H1 (cell line): ENCODE measurements around the gene MYO9B. TPM values are rescaled to one million over a fixed set of nuclear protein-coding genes. Genes with fewer than 3 reads are reported as not detected.
A peak's percentile ranks its signal among the peaks of the same experiment; 100 is the strongest.

Source experiments
- CTCF ChIA-PET: fragments of 300-600 bp; sonication (Branson Sonifier 250); formaldehyde crosslinking; loops from one replicate; lab custom pipeline; 2021; ENCODE audit not compliant: partially characterized antibody; lab: Charles Lee
- POLR2A ChIA-PET: fragments of 300-600 bp; sonication (Branson Sonifier 250); formaldehyde crosslinking; loops from one replicate; lab custom pipeline; 2021; ENCODE audit warnings: inconsistent platforms; ENCODE audit not compliant: partially characterized antibody; lab: Charles Lee
- DNase-seq, 2 experiments: peaks; one replicate each; pipeline versions ENCODE4 v3.0.0 to v3.0.0-alpha.2; 2010 to 2022; ENCODE audit warnings: low spot score in 2 of 2, low read depth in 1 of 2, mixed read lengths in 1 of 2
- FAIRE-seq: peaks from 2 replicates; lab custom pipeline; 2011; peaks lifted over from hg19 to GRCh38; lab: Jason Lieb, UNC
- H2AFZ ChIP-seq: 2 replicates; pipeline ENCODE4 v1.8.1; 2012; ENCODE audit warnings: low read length, inconsistent platforms
- H2AK5ac ChIP-seq: 2 replicates; pipeline ENCODE4 v1.6.1; 2013; ENCODE audit warnings: low read depth, low read length
- H2BK120ac ChIP-seq: replicated peaks from 2 replicates; pipeline ENCODE3; 2013; ENCODE audit warnings: low read depth, low read length, inconsistent platforms
- H2BK12ac ChIP-seq: 2 replicates; pipeline ENCODE4 v1.6.1; 2013; ENCODE audit warnings: low read depth, low read length
- H2BK15ac ChIP-seq: 2 replicates; pipeline ENCODE4 v1.6.1; 2013; ENCODE audit warnings: low read length
- H2BK20ac ChIP-seq: 2 replicates; pipeline ENCODE4 v1.6.1; 2013; ENCODE audit warnings: low read length
- H2BK5ac ChIP-seq: 2 replicates; pipeline ENCODE4 v1.6.1; 2013; ENCODE audit warnings: low read depth, low read length
- H3K14ac ChIP-seq: 2 replicates; pipeline ENCODE4 v1.6.1; 2013; ENCODE audit warnings: inconsistent platforms; ENCODE audit not compliant: insufficient read length
- H3K18ac ChIP-seq: 2 replicates; pipeline ENCODE4 v1.6.1; 2013; ENCODE audit warnings: low read length; ENCODE audit errors: extremely low read depth
- H3K23ac ChIP-seq: 2 replicates; pipeline ENCODE4 v1.6.1; 2013; ENCODE audit warnings: inconsistent platforms; ENCODE audit not compliant: insufficient read length
- H3K23me2 ChIP-seq: 2 replicates; pipeline ENCODE4 v1.6.1; 2013; ENCODE audit warnings: low read depth, low read length
- H3K27ac ChIP-seq: 2 replicates; pipeline ENCODE4 v1.6.1; 2011; ENCODE audit warnings: low read depth, low read length, inconsistent platforms
- H3K27me3 ChIP-seq, 4 experiments: replicated peaks in 1 of 4; 1 replicate in 1 of 4; 2 replicates in 3 of 4; pipeline versions ENCODE4 v1.6.1 to v1.8.1; 2011 to 2013; ENCODE audit warnings: low read length in 3 of 4, mild to moderate bottlenecking in 3 of 4, inconsistent platforms in 2 of 4, mixed read lengths in 2 of 4, moderate library complexity in 1 of 4; ENCODE audit not compliant: control insufficient read depth in 3 of 4, insufficient read depth in 3 of 4; ENCODE audit errors: extremely low read depth in 1 of 4
- H3K36me3 ChIP-seq, 4 experiments: 2 replicates each; pipeline versions ENCODE4 v1.6.1 to v1.8.1; 2011 to 2013; ENCODE audit warnings: mild to moderate bottlenecking in 4 of 4, low read length in 3 of 4, moderate library complexity in 2 of 4, control low read depth in 1 of 4, inconsistent platforms in 1 of 4; ENCODE audit not compliant: insufficient read depth in 4 of 4, control insufficient read depth in 2 of 4
- H3K4ac ChIP-seq: replicated peaks from 2 replicates; pipeline ENCODE3; 2013; ENCODE audit warnings: low read length, low read depth, mixed read lengths, inconsistent platforms; ENCODE audit not compliant: insufficient read length
- H3K4me1 ChIP-seq, 4 experiments: replicated peaks in 1 of 4; 1 replicate in 1 of 4; 2 replicates in 3 of 4; pipeline versions ENCODE4 v1.6.1 to v1.8.1; 2011 to 2013; ENCODE audit warnings: low read length in 3 of 4, inconsistent platforms in 2 of 4, mixed read lengths in 1 of 4; ENCODE audit not compliant: insufficient read depth in 4 of 4, control insufficient read depth in 3 of 4
- H3K4me2 ChIP-seq, 2 experiments: 2 replicates each; pipeline versions ENCODE4 v1.6.1 to v1.8.1; 2011 to 2013; ENCODE audit warnings: low read depth in 2 of 2, low read length in 2 of 2, control low read depth in 1 of 2, inconsistent platforms in 1 of 2, mild to moderate bottlenecking in 1 of 2; ENCODE audit not compliant: insufficient read depth in 1 of 2
- H3K4me3 ChIP-seq, 4 experiments: fragments of 200-600, 300-600 bp in 1 of 4; sonication (generic), shearing (Covaris generic), sonication (Bioruptor Twin) in 1 of 4; 2 replicates each; pipeline versions ENCODE4 v1.5.1 to v1.8.1; 2011 to 2016; ENCODE audit warnings: low read length in 4 of 4, low read depth in 3 of 4, control low read depth in 2 of 4, inconsistent platforms in 2 of 4, mild to moderate bottlenecking in 2 of 4, mixed read lengths in 1 of 4, moderate library complexity in 1 of 4; ENCODE audit not compliant: insufficient read depth in 2 of 4; ENCODE audit errors: extremely low read depth in 1 of 4
- H3K56ac ChIP-seq: replicated peaks from 2 replicates; pipeline ENCODE3; 2013; ENCODE audit warnings: low read depth, mild to moderate bottlenecking, mixed read lengths, low read length, inconsistent platforms; ENCODE audit not compliant: insufficient read length
- H3K79me1 ChIP-seq: 2 replicates; pipeline ENCODE4 v1.6.1; 2013; ENCODE audit warnings: low read depth, low read length, control low read depth
- H3K79me2 ChIP-seq, 2 experiments: 2 replicates each; pipeline versions ENCODE4 v1.6.1 to v1.8.1; 2012 to 2013; ENCODE audit warnings: low read length in 2 of 2, mild to moderate bottlenecking in 2 of 2, inconsistent platforms in 1 of 2; ENCODE audit not compliant: insufficient read depth in 2 of 2, control insufficient read depth in 1 of 2
- H3K9ac ChIP-seq, 4 experiments: replicated peaks in 1 of 4; 1 replicate in 1 of 4; 2 replicates in 3 of 4; pipeline versions ENCODE4 v1.6.1 to v1.8.1; 2011 to 2013; ENCODE audit warnings: low read depth in 3 of 4, low read length in 3 of 4, control low read depth in 2 of 4, mild to moderate bottlenecking in 2 of 4, moderate library complexity in 2 of 4, inconsistent platforms in 1 of 4; ENCODE audit errors: extremely low read depth in 1 of 4
- H3K9me3 ChIP-seq, 2 experiments: 2 replicates each; pipeline versions ENCODE4 v1.6.1 to v1.8.1; 2012 to 2013; ENCODE audit warnings: mild to moderate bottlenecking in 2 of 2, moderate library complexity in 2 of 2, control low read depth in 1 of 2, inconsistent platforms in 1 of 2, low read depth in 1 of 2, low read length in 1 of 2, mixed read lengths in 1 of 2; ENCODE audit not compliant: insufficient read depth in 2 of 2
- H4K20me1 ChIP-seq, 2 experiments: replicated peaks in 1 of 2; 2 replicates each; pipeline versions ENCODE3 to v1.8.1; 2011 to 2013; ENCODE audit warnings: inconsistent platforms in 2 of 2, low read length in 2 of 2, mild to moderate bottlenecking in 1 of 2; ENCODE audit not compliant: insufficient read depth in 2 of 2, control insufficient read depth in 1 of 2
- H4K5ac ChIP-seq: 2 replicates; pipeline ENCODE4 v1.6.1; 2013; ENCODE audit warnings: low read length, low read depth, mixed read lengths, inconsistent platforms; ENCODE audit not compliant: insufficient read length
- H4K8ac ChIP-seq: 2 replicates; pipeline ENCODE4 v1.8.0; 2013; ENCODE audit warnings: mild to moderate bottlenecking, moderate library complexity, low read length, inconsistent platforms; ENCODE audit not compliant: insufficient read depth; ENCODE audit errors: extremely low read depth
- H4K91ac ChIP-seq: replicated peaks from 2 replicates; pipeline ENCODE3; 2013; ENCODE audit warnings: low read length, mixed read lengths, inconsistent platforms; ENCODE audit not compliant: insufficient read length
- ASH2L ChIP-seq: fragments of 200-600, 300-600 bp; sonication (generic); IDR thresholded peaks from one replicate; pipeline ENCODE4 v1.7.1; 2017; ENCODE audit warnings: low read length
- CBX5 ChIP-seq: fragments of 300-800, 300-1000 bp; sonication (generic); IDR thresholded peaks from 2 replicates; pipeline ENCODE4 v1.7.1; 2016; ENCODE audit warnings: antibody characterized with exemption, low read length, low read depth
- HDAC2 ChIP-seq, 2 experiments: fragments of 300-600 bp in 1 of 2; sonication (generic) in 1 of 2; IDR thresholded peaks; 2 replicates each; pipeline ENCODE4 v1.6.1; 2011 to 2012; ENCODE audit warnings: low read depth in 2 of 2, low read length in 2 of 2, mild to moderate bottlenecking in 2 of 2, moderate library complexity in 2 of 2, borderline replicate concordance in 1 of 2, inconsistent platforms in 1 of 2
- KDM4A ChIP-seq: IDR thresholded peaks from one replicate; pipeline ENCODE4 v1.7.1; 2012; ENCODE audit warnings: low read depth, mild to moderate bottlenecking, moderate library complexity, low read length, inconsistent platforms; ENCODE audit not compliant: severe bottlenecking
- RNF2 ChIP-seq: fragments of 200-900, 300-1000 bp; sonication (generic); IDR thresholded peaks from 2 replicates; pipeline ENCODE4 v1.7.1; 2016; ENCODE audit warnings: borderline replicate concordance, low read depth, mild to moderate bottlenecking, antibody characterized with exemption, low read length; ENCODE audit not compliant: poor library complexity, severe bottlenecking; ENCODE audit errors: missing control alignments
- SAP30 ChIP-seq: fragments of 300-600 bp; sonication (generic); IDR thresholded peaks from 2 replicates; pipeline ENCODE4 v1.7.1; 2012; ENCODE audit warnings: low read length, moderate library complexity, mild to moderate bottlenecking, inconsistent platforms; ENCODE audit not compliant: insufficient read depth, insufficient replicate concordance
- TAF7 ChIP-seq: optimal IDR thresholded peaks from 2 replicates; pipeline ENCODE3; 2011; ENCODE audit warnings: low read depth, mild to moderate bottlenecking, inconsistent platforms, low read length, moderate library complexity, borderline replicate concordance
- TBP ChIP-seq: IDR thresholded peaks from 2 replicates; pipeline ENCODE4 v1.6.1; 2011; ENCODE audit warnings: low read depth, low read length, improper control_type of control experiment
- ZNF274 ChIP-seq: IDR thresholded peaks from 2 replicates; pipeline ENCODE4 v1.7.0; 2012; ENCODE audit warnings: low read length, borderline replicate concordance; ENCODE audit errors: extremely low read depth
- WGBS, 2 experiments: shearing (Covaris generic) in 1 of 2; methylation state at CpG; one replicate each; pipeline versions ENCODE4 v1.1.6 to v1.1.7; 2013 to 2015; ENCODE audit warnings: low lambda C conversion rate in 2 of 2, mixed read lengths in 2 of 2, inconsistent platforms in 1 of 2, low coverage in 1 of 2, missing lambda C conversion rate in 1 of 2; ENCODE audit not compliant: insufficient replicate concordance in 2 of 2, insufficient coverage in 1 of 2, insufficient read length in 1 of 2; ENCODE audit errors: extremely low coverage in 1 of 2, missing lambda C conversion rate in 1 of 2; 5-methylcytosine and 5-hydroxymethylcytosine counted together
- polyA plus RNA-seq, 7 experiments: library from polyadenylated mRNA; depleted of rRNA in 3 of 7; stranded (reverse) in 5 of 7; unstranded in 2 of 7; fragments of >200 nt in 5 of 7; fragments of 200-250 nt in 2 of 7; gene quantifications; 1 replicate in 5 of 7; 2 replicates in 1 of 7; 4 replicates in 1 of 7; pipeline versions ENCODE4 v1.2.1 to v1.2.3, GENCODE V29; 2011 to 2013; ENCODE audit warnings: missing spikeins in 2 of 7, mixed read lengths in 2 of 7
- total RNA-seq: library from RNA; stranded (reverse); fragmentation: NEBNext Ultra II Directional; extraction: Animal tissue kit (Norgen Biotek cat#: 25700); gene quantifications from 2 replicates; pipeline ENCODE4 v1.2.1, GENCODE V29; 2021
- TF ChIP-seq, protein P1 (sequence below): IDR thresholded peaks from 2 replicates; pipeline ENCODE4 v1.6.1; 2012; ENCODE audit warnings: inconsistent platforms

The MYO9B gene
- total and polyA plus RNA-seq, 2 of the 8 experiments (the other 6 are each of a cell fraction or from before 2014, with no cell fraction given) = 27.6 to 77.1 TPM

DNA sequence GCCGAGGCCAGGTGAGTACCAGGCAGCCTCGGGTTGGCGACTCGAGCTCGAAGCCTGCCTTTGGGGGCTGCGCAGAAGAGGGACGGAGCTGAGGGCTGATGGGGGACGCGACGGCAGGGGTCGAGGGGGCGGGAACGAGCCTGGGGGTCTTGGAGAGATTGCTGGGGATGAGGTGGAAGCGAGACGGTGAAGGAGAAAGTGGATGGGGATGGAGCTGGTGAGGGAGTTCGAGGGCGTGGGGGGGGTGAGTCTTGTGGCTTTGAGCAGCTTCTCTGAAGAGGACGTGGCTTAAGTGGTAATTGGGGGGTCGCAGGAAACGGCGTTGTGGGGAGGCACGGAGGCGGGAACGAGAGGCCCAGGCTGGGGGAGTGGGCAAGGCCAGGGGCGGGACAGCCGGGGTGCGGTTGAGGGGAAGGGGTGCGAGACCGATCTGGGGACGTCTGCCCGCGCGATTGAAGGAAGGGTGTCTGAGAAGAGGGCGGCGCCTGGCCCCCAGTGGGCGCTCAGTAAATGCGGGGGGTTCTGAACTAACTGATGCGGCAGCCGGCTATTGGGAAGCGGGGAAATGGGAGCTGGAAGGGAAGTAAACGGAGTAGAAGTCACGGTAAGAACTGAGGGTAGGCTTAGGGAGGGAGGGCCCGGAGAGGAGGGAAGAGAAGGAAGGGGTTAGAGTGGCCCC, 426 bp downstream of the MYO9B start:
- Histone ChIP-seq H3K14ac (no peak overlapping the region), H2BK120ac (no peak overlapping the region), H3K27ac (no peak overlapping the region; the same call in 1 of the 2 replicates), H3K18ac (no peak overlapping the region; the same call in 1 of the 2 replicates), H4K91ac (peak overlapping the region; percentile 6), H4K20me1 (peaks cover 24 to 30% of the 10 kb centered on the region in 2 experiments), H4K5ac (peak overlapping the region; percentile 67), H2AK5ac (no peak overlapping the region), H2BK15ac (no peak overlapping the region), H3K23ac (no peak overlapping the region), H3K27me3 (no peaks in the 10 kb centered on the region), H3K23me2 (peaks cover 17% of the 10 kb centered on the region), H3K4me3 (peak overlapping the region; percentile 69 to 87 (median 72)), H3K9me3 (no peaks in the 10 kb centered on the region), H2BK20ac (no peak overlapping the region), H3K79me2 (peaks cover 4 to 68% of the 10 kb centered on the region in 2 experiments; a peak in 3 of 4 replicates), H3K4ac (no peak overlapping the region), H3K36me3 (peaks cover 0 to 12% (median 3%) of the 10 kb centered on the region in 4 experiments; a peak in 4 of 8 replicates), H3K4me2 (peak overlapping the region; percentile 79 to 80), H2BK12ac (no peak overlapping the region), H3K56ac (no peak overlapping the region), H2AFZ (no peak overlapping the region), H3K9ac (peak overlapping the region; percentile 45 to 87 (median 57); a peak in 6 of 7 replicates), H3K4me1 (peaks cover 4 to 13% (median 9%) of the 10 kb centered on the region in 4 experiments), H3K79me1 (peaks cover 31% of the 10 kb centered on the region), H2BK5ac (peak overlapping the region; percentile 93; the same call in 1 of the 2 replicates), H4K8ac (peak overlapping the region; percentile 59; the same call in 1 of the 2 replicates)
- WGBS, 2 experiments = 3% methylated on average over 22 of the region's 43 CpGs; no CpG with 5 or more reads in 1 of the 2 experiments
- no peak for FAIRE-seq
- CTCF ChIA-PET = interaction anchor here (0.8 to 2.4 kb wide), 5 partner anchors 8 to 217 kb away, joined by 4 to 7 read pairs (median 4); no protein-coding TSS in a partner anchor
- DNase-seq = peak in 1 of 2 experiments; percentile 73
- POLR2A ChIA-PET = interaction anchor here (0.6 to 2.4 kb wide), 8 partner anchors 10 to 295 kb away, joined by 3 to 13 read pairs (median 4); partner anchors contain the start of genes OCEL1 and USE1
- peak; percentile 32 for TF ChIP-seq RNF2
- peak in 1 of 2 experiments; percentile 54; a peak in 1 of 4 replicates for TF ChIP-seq HDAC2 (IDR thresholded peaks at IDR 0.05; ENCODE audit: borderline replicate concordance in 1 of 2, low read depth in 2 of 2, low read length in 2 of 2)
- TF ChIP-seq SAP30 = peak; percentile 15
- peak; percentile 30 for TF ChIP-seq TAF7
- TF ChIP-seq KDM4A = peak; percentile 51
- TF ChIP-seq, protein P1, sequence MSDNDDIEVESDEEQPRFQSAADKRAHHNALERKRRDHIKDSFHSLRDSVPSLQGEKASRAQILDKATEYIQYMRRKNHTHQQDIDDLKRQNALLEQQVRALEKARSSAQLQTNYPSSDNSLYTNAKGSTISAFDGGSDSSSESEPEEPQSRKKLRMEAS = no peak
- peak; percentile 75 for TF ChIP-seq ASH2L
- TF ChIP-seq TBP = no peak
- TF ChIP-seq ZNF274 = no peak
- no peak for TF ChIP-seq CBX5
